ENCODE results near the gene ULBP2.

DNA sequence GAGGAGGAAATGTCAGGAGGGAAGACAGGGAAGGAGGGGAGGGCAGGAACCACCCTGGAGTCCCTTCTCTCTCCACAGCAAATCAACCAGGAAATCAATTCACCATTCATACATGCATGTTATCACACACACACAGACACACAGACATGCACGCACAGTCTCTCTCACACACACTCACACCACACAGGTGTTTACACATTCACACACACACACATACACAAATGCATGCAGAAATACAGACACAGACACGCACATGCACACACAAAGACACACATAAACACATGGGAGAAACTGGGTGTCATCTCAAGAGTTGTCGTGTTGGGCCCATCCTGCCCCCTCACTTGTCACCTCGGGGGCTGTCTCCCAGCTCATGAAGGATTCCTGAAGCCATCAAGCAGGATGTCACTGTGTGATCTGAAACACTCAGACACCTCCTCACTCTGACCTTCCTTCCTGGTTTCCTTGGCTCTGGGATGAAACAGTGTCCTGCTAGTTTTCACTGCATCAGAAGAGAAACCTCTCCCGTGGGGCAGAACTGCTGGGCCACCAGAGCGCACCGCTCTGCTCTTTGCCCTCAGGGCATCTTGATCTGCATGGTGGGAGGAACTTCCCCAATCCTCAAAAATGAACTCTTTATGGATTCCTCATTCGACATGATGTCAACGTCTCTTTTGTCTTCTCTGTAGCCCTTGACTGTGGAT lies 28.1 kb upstream of the ULBP2 start:
- TF ChIP-seq, protein P1, sequence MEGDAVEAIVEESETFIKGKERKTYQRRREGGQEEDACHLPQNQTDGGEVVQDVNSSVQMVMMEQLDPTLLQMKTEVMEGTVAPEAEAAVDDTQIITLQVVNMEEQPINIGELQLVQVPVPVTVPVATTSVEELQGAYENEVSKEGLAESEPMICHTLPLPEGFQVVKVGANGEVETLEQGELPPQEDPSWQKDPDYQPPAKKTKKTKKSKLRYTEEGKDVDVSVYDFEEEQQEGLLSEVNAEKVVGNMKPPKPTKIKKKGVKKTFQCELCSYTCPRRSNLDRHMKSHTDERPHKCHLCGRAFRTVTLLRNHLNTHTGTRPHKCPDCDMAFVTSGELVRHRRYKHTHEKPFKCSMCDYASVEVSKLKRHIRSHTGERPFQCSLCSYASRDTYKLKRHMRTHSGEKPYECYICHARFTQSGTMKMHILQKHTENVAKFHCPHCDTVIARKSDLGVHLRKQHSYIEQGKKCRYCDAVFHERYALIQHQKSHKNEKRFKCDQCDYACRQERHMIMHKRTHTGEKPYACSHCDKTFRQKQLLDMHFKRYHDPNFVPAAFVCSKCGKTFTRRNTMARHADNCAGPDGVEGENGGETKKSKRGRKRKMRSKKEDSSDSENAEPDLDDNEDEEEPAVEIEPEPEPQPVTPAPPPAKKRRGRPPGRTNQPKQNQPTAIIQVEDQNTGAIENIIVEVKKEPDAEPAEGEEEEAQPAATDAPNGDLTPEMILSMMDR (IDR thresholded peaks at IDR 0.05): no peak
- TF ChIP-seq POLR2A (IDR thresholded peaks at IDR 0.05): no peak
